OCI-LY1 (cell line): ENCODE data around the gene RPL13.

Source experiments
- H2AFZ ChIP-seq: fragments of 200-600 bp; sonication (generic), shearing (Covaris generic); 2 replicates; pipeline ENCODE4 v1.6.0; 2014; ENCODE audit warnings: antibody characterized with exemption, mild to moderate bottlenecking, low read length
- H3F3A ChIP-seq: fragments of 200-600 bp; sonication (generic), shearing (Covaris generic); 2 replicates; pipeline ENCODE4 v1.6.0; 2014; ENCODE audit warnings: mild to moderate bottlenecking, antibody characterized with exemption, low read length, moderate library complexity; ENCODE audit not compliant: insufficient read depth
- H3K27ac ChIP-seq: fragments of 200-600 bp; sonication (generic); 2 replicates; pipeline ENCODE4 v1.5.1; 2014; ENCODE audit warnings: low read length, mixed run types, mild to moderate bottlenecking, low read depth; ENCODE audit not compliant: poor library complexity, severe bottlenecking
- H3K27me3 ChIP-seq: fragments of 200-600 bp; sonication (generic); 2 replicates; pipeline ENCODE4 v1.6.0; 2014; ENCODE audit warnings: antibody characterized with exemption, mild to moderate bottlenecking, low read length, moderate library complexity; ENCODE audit not compliant: insufficient read depth
- H3K36me3 ChIP-seq: fragments of 200-600 bp; sonication (generic); 2 replicates; pipeline ENCODE4 v1.6.1; 2014; ENCODE audit warnings: mild to moderate bottlenecking, antibody characterized with exemption, low read length, moderate library complexity, mixed read lengths; ENCODE audit not compliant: insufficient read depth
- H3K4me1 ChIP-seq: fragments of 200-600 bp; sonication (generic); 2 replicates; pipeline ENCODE4 v1.5.1; 2014; ENCODE audit warnings: mild to moderate bottlenecking, low read length, moderate library complexity; ENCODE audit not compliant: insufficient read depth, severe bottlenecking
- H3K4me2 ChIP-seq: fragments of 200-600 bp; sonication (generic), shearing (Covaris generic); 2 replicates; pipeline ENCODE4 v1.6.1; 2014; ENCODE audit warnings: low read length
- H3K4me3 ChIP-seq: fragments of 200-600 bp; sonication (generic); 2 replicates; pipeline ENCODE4 v1.5.1; 2014; ENCODE audit warnings: low read length, low read depth, mild to moderate bottlenecking, mixed read lengths; ENCODE audit not compliant: poor library complexity, severe bottlenecking
- H3K79me2 ChIP-seq: fragments of 200-600 bp; shearing (Covaris generic); 2 replicates; pipeline ENCODE4 v1.6.1; 2016; ENCODE audit warnings: mixed run types, low read length, mixed read lengths; ENCODE audit not compliant: insufficient read depth
- H3K9ac ChIP-seq: fragments of 200-600 bp; sonication (generic), shearing (Covaris generic); 2 replicates; pipeline ENCODE4 v1.6.1; 2014; ENCODE audit warnings: mild to moderate bottlenecking, low read length, mixed read lengths
- H3K9me2 ChIP-seq: fragments of 200-600 bp; sonication (generic), shearing (Covaris generic); 2 replicates; pipeline ENCODE4 v1.6.1; 2014; ENCODE audit warnings: low read depth, mild to moderate bottlenecking, low read length, mixed read lengths
- H3K9me3 ChIP-seq: fragments of 200-600 bp; shearing (Covaris generic); 2 replicates; pipeline ENCODE4 v1.6.1; 2014; ENCODE audit warnings: low read length, mixed read lengths
- H4K20me1 ChIP-seq: fragments of 200-600 bp; sonication (generic), shearing (Covaris generic); 2 replicates; pipeline ENCODE4 v1.6.0; 2016; ENCODE audit warnings: mild to moderate bottlenecking, low read length; ENCODE audit not compliant: insufficient read depth
- EZH2 ChIP-seq: fragments of 200-600 bp; sonication (generic), shearing (Covaris generic); IDR thresholded peaks from 2 replicates; pipeline ENCODE4 v1.8.0; 2017; ENCODE audit warnings: borderline replicate concordance, mixed run types, mild to moderate bottlenecking, antibody characterized with exemption, low read length, moderate library complexity, mixed read lengths
- TF ChIP-seq, protein P1 (sequence below): fragments of 200-600 bp; sonication (generic), shearing (Covaris generic); IDR thresholded peaks from 2 replicates; pipeline ENCODE4 v1.5.1; 2017; ENCODE audit warnings: mild to moderate bottlenecking, antibody characterized with exemption, low read length, moderate library complexity, mixed read lengths

The RPL13 gene

DNA sequence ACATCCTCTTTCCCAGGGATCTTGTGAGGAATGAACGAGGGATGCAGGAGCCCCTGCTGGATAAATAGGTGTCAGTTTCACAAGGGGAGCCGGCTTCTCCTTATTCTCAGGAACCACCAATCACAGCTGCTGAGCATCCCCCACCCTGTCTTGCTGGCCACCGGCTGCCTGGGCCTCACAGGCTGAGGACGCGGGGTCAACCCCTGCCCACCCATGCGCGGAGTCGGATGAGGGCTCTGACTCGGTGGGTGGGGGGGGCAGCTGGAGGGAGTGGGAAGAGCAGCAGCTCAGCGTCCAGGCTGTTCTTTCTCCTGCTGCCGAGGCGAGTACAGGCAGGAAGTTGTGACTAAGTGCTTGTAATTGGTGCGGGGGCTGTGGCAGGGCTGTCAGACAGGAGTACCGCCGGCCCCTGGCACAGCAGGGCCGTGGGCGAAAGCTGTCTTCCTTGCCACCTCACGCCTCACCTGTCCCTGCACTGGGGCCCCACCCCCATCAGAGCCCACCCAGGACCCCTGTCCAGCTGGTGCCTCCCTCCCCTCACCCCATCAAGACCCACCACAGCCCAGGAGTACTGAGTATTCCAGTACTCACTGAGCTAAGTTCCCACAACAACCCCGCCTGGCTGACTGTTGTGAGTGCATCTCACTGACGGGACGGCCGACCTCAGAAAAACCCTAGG is 41.9 kb downstream of the RPL13 start:
- TF ChIP-seq, protein P1, sequence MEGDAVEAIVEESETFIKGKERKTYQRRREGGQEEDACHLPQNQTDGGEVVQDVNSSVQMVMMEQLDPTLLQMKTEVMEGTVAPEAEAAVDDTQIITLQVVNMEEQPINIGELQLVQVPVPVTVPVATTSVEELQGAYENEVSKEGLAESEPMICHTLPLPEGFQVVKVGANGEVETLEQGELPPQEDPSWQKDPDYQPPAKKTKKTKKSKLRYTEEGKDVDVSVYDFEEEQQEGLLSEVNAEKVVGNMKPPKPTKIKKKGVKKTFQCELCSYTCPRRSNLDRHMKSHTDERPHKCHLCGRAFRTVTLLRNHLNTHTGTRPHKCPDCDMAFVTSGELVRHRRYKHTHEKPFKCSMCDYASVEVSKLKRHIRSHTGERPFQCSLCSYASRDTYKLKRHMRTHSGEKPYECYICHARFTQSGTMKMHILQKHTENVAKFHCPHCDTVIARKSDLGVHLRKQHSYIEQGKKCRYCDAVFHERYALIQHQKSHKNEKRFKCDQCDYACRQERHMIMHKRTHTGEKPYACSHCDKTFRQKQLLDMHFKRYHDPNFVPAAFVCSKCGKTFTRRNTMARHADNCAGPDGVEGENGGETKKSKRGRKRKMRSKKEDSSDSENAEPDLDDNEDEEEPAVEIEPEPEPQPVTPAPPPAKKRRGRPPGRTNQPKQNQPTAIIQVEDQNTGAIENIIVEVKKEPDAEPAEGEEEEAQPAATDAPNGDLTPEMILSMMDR: no peak
- TF ChIP-seq EZH2: no peak
- Histone ChIP-seq H2AFZ (no peak overlapping the region), H3F3A (no peaks in the 10 kb centered on the region), H3K4me1 (peaks cover 2% of the 10 kb centered on the region), H3K27me3 (no peaks in the 10 kb centered on the region; the same call in none of the 2 replicates), H3K79me2 (no peaks in the 10 kb centered on the region), H3K4me2 (no peak overlapping the region), H3K36me3 (no peaks in the 10 kb centered on the region), H4K20me1 (no peaks in the 10 kb centered on the region), H3K9me3 (no peaks in the 10 kb centered on the region), H3K27ac (no peak overlapping the region), H3K4me3 (no peak overlapping the region), H3K9ac (no peak overlapping the region), H3K9me2 (no peaks in the 10 kb centered on the region)

DNA sequence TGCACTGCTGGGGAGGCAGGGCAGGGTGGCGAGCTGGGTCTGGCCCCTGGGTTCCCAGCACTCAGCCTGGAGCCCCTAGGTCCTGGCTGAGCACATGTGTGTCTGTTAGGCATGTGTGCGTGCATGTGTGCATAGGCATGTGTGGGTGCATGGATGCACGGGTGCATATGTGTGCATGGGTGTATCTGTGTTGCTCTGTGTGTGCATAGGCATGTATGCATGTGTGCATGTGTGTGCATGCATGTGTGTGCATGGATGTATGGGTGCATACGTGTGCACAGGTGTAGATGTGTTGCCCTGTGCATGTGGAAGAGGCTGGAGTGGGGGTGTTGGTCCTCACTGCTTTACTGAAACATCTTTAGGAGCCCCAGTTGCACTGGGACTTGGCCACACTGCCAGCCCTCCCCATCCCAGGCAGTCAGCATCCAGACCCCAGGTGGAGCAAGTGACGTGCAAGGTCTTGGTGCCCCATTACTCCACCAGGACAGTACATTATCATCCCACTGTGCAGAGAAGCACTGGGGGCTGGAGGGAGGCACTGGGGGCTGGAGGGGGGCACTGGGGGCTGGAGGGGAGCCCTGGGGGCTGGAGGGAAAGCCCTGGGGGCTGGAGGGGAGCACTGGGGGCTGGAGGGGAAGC is 42.6 kb downstream of the RPL13 start:
- no peaks in the 10 kb centered on the region for H3K9me2 ChIP-seq
- H3K4me1 ChIP-seq: peaks cover 9% of the 10 kb centered on the region
- no peak overlapping the region for H3K4me2 ChIP-seq
- H3K4me3 ChIP-seq: no peak overlapping the region
- no peaks in the 10 kb centered on the region for H3F3A ChIP-seq
- no peaks in the 10 kb centered on the region for H3K9me3 ChIP-seq
- TF ChIP-seq, protein P1: no peak
- no peak for TF ChIP-seq EZH2
- H3K27me3 ChIP-seq: peaks cover 1% of the 10 kb centered on the region
- no peak overlapping the region for H3K9ac ChIP-seq
- no peak overlapping the region for H2AFZ ChIP-seq
- no peaks in the 10 kb centered on the region for H3K79me2 ChIP-seq
- no peaks in the 10 kb centered on the region for H4K20me1 ChIP-seq
- H3K36me3 ChIP-seq: no peaks in the 10 kb centered on the region
- no peak overlapping the region for H3K27ac ChIP-seq

DNA sequence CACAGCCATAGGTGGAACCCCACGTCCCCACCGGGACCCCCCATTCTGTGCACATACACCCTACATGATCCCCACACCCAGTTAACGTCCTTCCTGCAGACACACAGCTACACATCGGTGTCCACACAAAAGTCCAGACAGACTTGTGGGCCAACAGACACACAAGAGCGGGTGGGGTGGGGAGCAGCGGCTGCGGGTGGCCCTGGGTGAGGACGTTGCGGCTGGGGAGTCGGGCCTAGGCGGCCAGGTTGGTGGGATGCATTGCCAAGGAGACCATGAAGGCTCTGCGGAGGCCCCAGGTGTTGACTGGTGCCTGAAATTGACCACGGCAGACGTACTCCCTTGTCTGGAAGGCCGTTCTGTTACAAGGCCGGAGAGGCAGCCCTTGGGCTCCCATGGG is 44.3 kb downstream of the RPL13 start:
- peaks cover 9% of the 10 kb centered on the region for H3K4me1 ChIP-seq
- TF ChIP-seq EZH2: no peak
- TF ChIP-seq, protein P1: no peak
- no peaks in the 10 kb centered on the region for H3K9me3 ChIP-seq
- no peak overlapping the region for H3K27ac ChIP-seq
- no peak overlapping the region for H2AFZ ChIP-seq
- no peak overlapping the region for H3K4me3 ChIP-seq
- no peaks in the 10 kb centered on the region for H4K20me1 ChIP-seq
- H3K36me3 ChIP-seq: no peaks in the 10 kb centered on the region
- no peak overlapping the region for H3K4me2 ChIP-seq
- no peak overlapping the region for H3K9ac ChIP-seq
- no peaks in the 10 kb centered on the region for H3K79me2 ChIP-seq
- no peaks in the 10 kb centered on the region for H3K9me2 ChIP-seq
- peaks cover 4% of the 10 kb centered on the region for H3K27me3 ChIP-seq
- no peaks in the 10 kb centered on the region for H3F3A ChIP-seq
